Measurements from ENCODE around the gene FLNB.

Gene FLNB

GRCh38 chr3:58192069-58192468 lies 183.8 kb downstream of the FLNB start:
- H3K4me3 ChIP-seq (ENCODE audit: control insufficient read depth, low read depth, low read length) = no peak overlapping the region
- no peak for DNase-seq (ENCODE audit: low read depth)
- TF ChIP-seq, protein P1, sequence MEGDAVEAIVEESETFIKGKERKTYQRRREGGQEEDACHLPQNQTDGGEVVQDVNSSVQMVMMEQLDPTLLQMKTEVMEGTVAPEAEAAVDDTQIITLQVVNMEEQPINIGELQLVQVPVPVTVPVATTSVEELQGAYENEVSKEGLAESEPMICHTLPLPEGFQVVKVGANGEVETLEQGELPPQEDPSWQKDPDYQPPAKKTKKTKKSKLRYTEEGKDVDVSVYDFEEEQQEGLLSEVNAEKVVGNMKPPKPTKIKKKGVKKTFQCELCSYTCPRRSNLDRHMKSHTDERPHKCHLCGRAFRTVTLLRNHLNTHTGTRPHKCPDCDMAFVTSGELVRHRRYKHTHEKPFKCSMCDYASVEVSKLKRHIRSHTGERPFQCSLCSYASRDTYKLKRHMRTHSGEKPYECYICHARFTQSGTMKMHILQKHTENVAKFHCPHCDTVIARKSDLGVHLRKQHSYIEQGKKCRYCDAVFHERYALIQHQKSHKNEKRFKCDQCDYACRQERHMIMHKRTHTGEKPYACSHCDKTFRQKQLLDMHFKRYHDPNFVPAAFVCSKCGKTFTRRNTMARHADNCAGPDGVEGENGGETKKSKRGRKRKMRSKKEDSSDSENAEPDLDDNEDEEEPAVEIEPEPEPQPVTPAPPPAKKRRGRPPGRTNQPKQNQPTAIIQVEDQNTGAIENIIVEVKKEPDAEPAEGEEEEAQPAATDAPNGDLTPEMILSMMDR (conservative IDR thresholded peaks at IDR 0.05; ENCODE audit: control insufficient read depth, insufficient read depth, low read depth, low read length) = no peak

DNA sequence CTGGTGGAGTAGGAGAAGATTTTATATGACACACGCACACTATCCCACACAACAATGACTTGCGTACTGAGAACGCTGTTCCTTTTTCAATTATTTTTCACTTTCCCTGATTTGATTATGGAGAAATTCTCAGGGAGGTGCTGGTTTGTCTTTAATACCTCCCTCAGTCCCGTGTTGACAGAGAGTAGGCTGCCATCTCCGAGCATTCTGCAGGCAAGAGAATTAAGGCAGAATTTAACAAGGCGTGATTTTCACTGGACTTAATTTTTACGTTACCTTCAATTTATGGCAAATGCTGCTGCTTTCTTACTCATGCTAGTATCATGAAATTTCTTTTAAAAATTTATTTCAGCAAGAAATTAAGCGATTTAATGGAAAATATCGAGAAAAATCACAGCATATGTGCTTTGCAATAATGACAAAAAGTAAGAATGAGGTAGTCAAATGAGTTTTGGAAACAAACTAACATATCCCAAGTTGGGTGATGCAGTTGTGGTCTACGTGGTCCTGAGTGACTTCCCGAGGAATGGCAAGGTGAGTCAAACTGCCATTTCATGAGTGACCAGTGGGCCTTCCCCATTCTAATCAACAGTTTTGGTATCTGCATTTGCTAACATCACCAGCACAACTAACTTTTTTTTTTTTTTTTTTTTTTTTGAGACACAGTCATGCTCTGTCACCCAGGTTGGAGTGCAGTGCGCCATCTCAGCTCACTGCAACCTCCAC lies 185.6 kb downstream of the FLNB start:
- H3K4me3 ChIP-seq (ENCODE audit: control insufficient read depth, low read depth, low read length) = no peak overlapping the region
- DNase-seq (ENCODE audit: low read depth) = no peak
- TF ChIP-seq, protein P1 (conservative IDR thresholded peaks at IDR 0.05; ENCODE audit: control insufficient read depth, insufficient read depth, low read depth, low read length) = no peak

GRCh38 chr3:58197588-58197987 lies 189.4 kb downstream of the FLNB start:
- DNase-seq (ENCODE audit: low read depth) = no peak
- TF ChIP-seq, protein P1 (conservative IDR thresholded peaks at IDR 0.05; ENCODE audit: control insufficient read depth, insufficient read depth, low read depth, low read length) = no peak
- no peak overlapping the region for H3K4me3 ChIP-seq (ENCODE audit: control insufficient read depth, low read depth, low read length)

GRCh38 chr3:58198362-58198761 lies 190.1 kb downstream of the FLNB start:
- no peak overlapping the region for H3K4me3 ChIP-seq (ENCODE audit: control insufficient read depth, low read depth, low read length)
- peak; percentile 8 for DNase-seq (ENCODE audit: low read depth)
- TF ChIP-seq, protein P1 (conservative IDR thresholded peaks at IDR 0.05; ENCODE audit: control insufficient read depth, insufficient read depth, low read depth, low read length) = no peak

DNA sequence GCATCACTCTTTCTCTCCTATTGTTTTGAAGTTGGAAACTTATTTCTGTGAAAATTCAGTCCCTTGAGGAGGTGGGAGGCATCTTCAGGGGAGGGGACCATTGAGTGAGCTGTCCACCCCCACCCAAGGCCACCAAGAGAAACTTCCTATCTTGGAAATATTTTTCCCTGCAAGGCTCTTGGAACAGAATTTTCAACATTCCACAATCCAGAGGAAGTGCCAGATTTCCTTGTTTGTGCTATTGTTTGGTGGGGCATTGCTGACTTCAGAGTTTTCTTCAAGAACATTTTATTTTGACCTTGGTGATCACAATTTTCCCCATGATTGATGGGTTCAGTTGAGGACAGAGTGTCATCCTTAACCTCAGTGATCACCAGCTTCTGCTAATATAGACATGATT lies 190.6 kb downstream of the FLNB start:
- H3K4me3 ChIP-seq (ENCODE audit: control insufficient read depth, low read depth, low read length) = no peak overlapping the region
- DNase-seq (ENCODE audit: low read depth) = no peak
- TF ChIP-seq, protein P1 (conservative IDR thresholded peaks at IDR 0.05; ENCODE audit: control insufficient read depth, insufficient read depth, low read depth, low read length) = no peak

DNA sequence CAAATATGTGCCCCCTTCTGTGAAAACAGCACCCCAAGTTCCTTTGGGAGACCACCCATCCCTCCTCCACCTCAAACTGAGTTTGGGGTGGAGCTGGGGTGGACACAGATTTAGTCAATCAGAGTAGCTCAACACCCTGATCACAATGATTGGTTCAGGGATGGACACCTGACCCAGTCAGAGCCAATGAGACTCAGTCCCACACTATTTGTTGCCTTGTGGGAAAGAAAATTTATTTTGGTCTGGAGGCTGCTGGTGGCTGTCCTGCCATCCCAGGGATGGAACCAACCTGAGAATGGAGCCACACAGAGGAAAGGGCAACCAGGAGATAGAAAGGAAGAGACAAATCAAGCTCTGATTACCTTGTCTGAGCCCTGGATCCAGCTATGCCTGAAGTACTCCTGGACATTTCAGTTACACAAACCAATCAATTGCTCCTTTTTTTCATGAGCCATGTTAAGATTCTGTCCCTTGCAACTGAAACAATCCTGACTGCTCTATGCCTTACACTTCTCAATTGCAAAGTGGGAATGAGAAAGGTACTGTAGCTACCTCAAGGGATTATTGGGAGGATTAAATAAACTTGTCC lies 192.0 kb downstream of the FLNB start:
- TF ChIP-seq, protein P1 (conservative IDR thresholded peaks at IDR 0.05; ENCODE audit: control insufficient read depth, insufficient read depth, low read depth, low read length) = no peak
- DNase-seq (ENCODE audit: low read depth) = no peak
- no peak overlapping the region for H3K4me3 ChIP-seq (ENCODE audit: control insufficient read depth, low read depth, low read length)
